Endothelial cell (in vitro differentiated cells): ENCODE results near the gene PRR36. TPM values are rescaled to one million over a fixed set of nuclear protein-coding genes. Genes with fewer than 3 reads are reported as not detected.

Experiments
- DNase-seq: peaks from one replicate; pipeline ENCODE4 v3.0.0; 2021; ENCODE audit warnings: low spot score
- H3K27ac Mint-ChIP-seq: one replicate; pipeline ENCODE4 v1.8.0; 2021; ENCODE audit warnings: mixed read lengths, inconsistent platforms; ENCODE audit not compliant: unreplicated experiment
- H3K27me3 Mint-ChIP-seq: one replicate; pipeline ENCODE4 v1.8.0; 2021; ENCODE audit warnings: mild to moderate bottlenecking, moderate library complexity, mixed read lengths, inconsistent platforms; ENCODE audit not compliant: unreplicated experiment
- H3K36me3 Mint-ChIP-seq: one replicate; pipeline ENCODE4 v1.8.0; 2021; ENCODE audit warnings: mild to moderate bottlenecking, low read depth, mixed read lengths, inconsistent platforms; ENCODE audit not compliant: unreplicated experiment
- H3K4me1 Mint-ChIP-seq: one replicate; pipeline ENCODE4 v1.8.0; 2021; ENCODE audit warnings: mild to moderate bottlenecking, mixed read lengths, inconsistent platforms; ENCODE audit not compliant: unreplicated experiment
- H3K4me3 Mint-ChIP-seq: one replicate; pipeline ENCODE4 v1.8.0; 2021; ENCODE audit warnings: mild to moderate bottlenecking, mixed read lengths, inconsistent platforms; ENCODE audit not compliant: unreplicated experiment
- H3K9me3 Mint-ChIP-seq: one replicate; pipeline ENCODE4 v1.8.0; 2021; ENCODE audit warnings: mixed read lengths, inconsistent platforms; ENCODE audit not compliant: unreplicated experiment
- CTCF ChIP-seq: fragments of 200-600 bp; sonication (generic); IDR thresholded peaks from one replicate; pipeline ENCODE4 v1.5.0; 2021; ENCODE audit warnings: antibody characterized with exemption; ENCODE audit not compliant: unreplicated experiment
- total RNA-seq: library from RNA; stranded (reverse); fragmentation: NEBNext Ultra II Directional; extraction: Animal tissue kit (Norgen Biotek cat#: 25700); gene quantifications from one replicate; pipeline ENCODE4 v1.2.1, GENCODE V29; 2021; ENCODE audit not compliant: unreplicated experiment

The PRR36 gene
- total RNA-seq, 1 donor from 2014 or later = 0.23 TPM

- no peak for TF ChIP-seq CTCF
- DNase-seq = no peak
- Mint-ChIP-seq H3K27me3 (peaks cover 14% of the 10 kb centered on the region), H3K9me3 (no peaks in the 10 kb centered on the region), H3K4me1 (peaks cover 4% of the 10 kb centered on the region), H3K27ac (no peak overlapping the region), H3K4me3 (no peak overlapping the region), H3K36me3 (peaks cover 7% of the 10 kb centered on the region)
Measured at GRCh38 chr19:7911508-7912143, 37.4 kb upstream of the PRR36 start.

GRCh38 chr19:7910321-7911161 is 36.4 kb upstream of the PRR36 start:
- TF ChIP-seq CTCF = no peak
- Mint-ChIP-seq H3K4me1 (peaks cover 4% of the 10 kb centered on the region), H3K27me3 (peaks cover 12% of the 10 kb centered on the region), H3K9me3 (no peaks in the 10 kb centered on the region), H3K4me3 (no peak overlapping the region), H3K27ac (no peak overlapping the region), H3K36me3 (peaks cover 10% of the 10 kb centered on the region)
- no peak for DNase-seq

GRCh38 chr19:7909471-7910067 is 35.4 kb upstream of the PRR36 start:
- peaks cover 16% of the 10 kb centered on the region for H3K36me3 Mint-ChIP-seq
- peaks cover 9% of the 10 kb centered on the region for H3K4me1 Mint-ChIP-seq
- no peak overlapping the region for H3K4me3 Mint-ChIP-seq
- TF ChIP-seq CTCF = no peak
- no peak for DNase-seq
- H3K9me3 Mint-ChIP-seq = no peaks in the 10 kb centered on the region
- H3K27ac Mint-ChIP-seq = no peak overlapping the region
- H3K27me3 Mint-ChIP-seq = peaks cover 9% of the 10 kb centered on the region

- no peak for TF ChIP-seq CTCF
- no peak for DNase-seq
- Mint-ChIP-seq H3K4me3 (no peak overlapping the region), H3K9me3 (no peaks in the 10 kb centered on the region), H3K27me3 (peaks cover 5% of the 10 kb centered on the region), H3K4me1 (peaks cover 12% of the 10 kb centered on the region), H3K27ac (no peak overlapping the region), H3K36me3 (peaks cover 16% of the 10 kb centered on the region)
Measured at GRCh38 chr19:7908742-7909461, 34.7 kb upstream of the PRR36 start.
